T-helper 2 cell (primary cell): ENCODE results near the gene ARPC5.

ENCODE experiments used
- DNase-seq, 5 experiments: peaks; one replicate each; pipeline versions ENCODE4 v3.0.0 to v3.0.0-alpha.2; 2012 to 2022

Gene ARPC5

GRCh38 chr1:183584147-183584546, 51.4 kb downstream of the ARPC5 start:
- no peak for DNase-seq

- no peak for DNase-seq
These were observed 52.1 kb downstream of the ARPC5 start for GRCh38 chr1:183583466-183583865.

- no peak for DNase-seq
These were observed 53.4 kb downstream of the ARPC5 start for GRCh38 chr1:183582021-183582713.

GRCh38 chr1:183580281-183580682, 55.3 kb downstream of the ARPC5 start:
- peak in 1 of 5 experiments; percentile 30 for DNase-seq

- DNase-seq = no peak
These were observed 56.7 kb downstream of the ARPC5 start for GRCh38 chr1:183578856-183579255.

GRCh38 chr1:183577897-183578465, 57.6 kb downstream of the ARPC5 start:
- DNase-seq = no peak

- DNase-seq = no peak
These were observed 59.0 kb downstream of the ARPC5 start for GRCh38 chr1:183576537-183576936.

- no peak for DNase-seq
These were observed 60.0 kb downstream of the ARPC5 start for GRCh38 chr1:183575606-183576005.

- DNase-seq = no peak
These were observed 62.9 kb downstream of the ARPC5 start for GRCh38 chr1:183572721-183573120.

GRCh38 chr1:183571678-183572268, 63.8 kb downstream of the ARPC5 start:
- no peak for DNase-seq
